HEK293 (cell line): ENCODE data around the gene KIAA1958.
"Not testable (repeated sequence)": the region's sequence is repeated elsewhere in the genome, so short reads cannot be mapped to it uniquely, and the experiment has no call there.

ENCODE experiments used
- CTCF ChIA-PET: fragments of 350-600 bp; formaldehyde crosslinking; extraction: SDS; loops from one replicate; lab custom pipeline; 2021; ENCODE audit warnings: antibody characterized with exemption; lab: Yijun Ruan, JAX
- POLR2A ChIA-PET: fragments of 300-600 bp; formaldehyde crosslinking; extraction: SDS; loops from one replicate; lab custom pipeline; 2020; ENCODE audit warnings: antibody characterized with exemption, inconsistent platforms; lab: Yijun Ruan, JAX
- H3K27ac ChIP-seq: fragments of 200-500 bp; sonication (Bioruptor generic); 2 replicates; pipeline ENCODE4 v1.5.1; 2014; ENCODE audit warnings: low read depth, low read length, control low read depth, inconsistent platforms; ENCODE audit errors: extremely low read depth
- H3K36me3 ChIP-seq, 2 experiments: fragments of 200-500 bp in 1 of 2; sonication (Bioruptor generic) in 1 of 2; 1 replicate in 1 of 2; 2 replicates in 1 of 2; pipeline ENCODE4 v1.5.1; 2014 to 2017; ENCODE audit warnings: inconsistent platforms in 2 of 2, low read length in 2 of 2; ENCODE audit not compliant: control insufficient read depth in 2 of 2, insufficient read depth in 1 of 2
- H3K4me1 ChIP-seq: fragments of 200-500 bp; sonication (Bioruptor generic); 2 replicates; pipeline ENCODE4 v1.5.1; 2014; ENCODE audit warnings: mild to moderate bottlenecking, low read length, inconsistent platforms; ENCODE audit not compliant: control insufficient read depth, insufficient read depth
- H3K4me3 ChIP-seq: 2 replicates; pipeline ENCODE4 v1.5.1; 2011; ENCODE audit warnings: low read depth, mild to moderate bottlenecking, control low read depth, low read length, moderate library complexity
- H3K9me3 ChIP-seq: fragments of 200-500 bp; sonication (Bioruptor generic); 2 replicates; pipeline ENCODE4 v1.5.1; 2014; ENCODE audit warnings: low read depth, low read length, inconsistent platforms; ENCODE audit not compliant: control insufficient read depth, insufficient read depth
- MEIS1 ChIP-seq: sonication (generic); formaldehyde crosslinking; IDR thresholded peaks from 2 replicates; pipeline ENCODE4 v1.8.1; 2022; ENCODE audit warnings: missing genetic modification reagents, mild to moderate bottlenecking, borderline replicate concordance
- SP3 ChIP-seq: fragments of 450-650 bp; formaldehyde crosslinking; IDR thresholded peaks from 2 replicates; pipeline ENCODE4 v1.5.1; 2016; ENCODE audit warnings: missing biosample characterization, missing genetic modification characterization
- TCF7L2 ChIP-seq: IDR thresholded peaks from 2 replicates; pipeline ENCODE4 v1.6.1; 2011; ENCODE audit warnings: low read depth, mild to moderate bottlenecking, inconsistent platforms, low read length, moderate library complexity, borderline replicate concordance
- TRIM28 ChIP-seq: IDR thresholded peaks from 2 replicates; pipeline ENCODE4 v1.6.1; 2011; ENCODE audit warnings: low read length, control low read depth, borderline replicate concordance
- WT1 ChIP-seq: fragments of 450-650 bp; formaldehyde crosslinking; IDR thresholded peaks from 2 replicates; pipeline ENCODE4 v1.5.1; 2016; ENCODE audit warnings: missing biosample characterization, missing genetic modification characterization
- ZFP3 ChIP-seq: fragments of 450-650 bp; formaldehyde crosslinking; IDR thresholded peaks from 2 replicates; pipeline ENCODE4 v1.5.1; 2016; ENCODE audit warnings: low read depth, missing biosample characterization, missing genetic modification characterization
- ZNF10 ChIP-seq: fragments of 450-650 bp; formaldehyde crosslinking; IDR thresholded peaks from 2 replicates; pipeline ENCODE4 v1.5.1; 2017; ENCODE audit warnings: missing biosample characterization, missing genetic modification characterization
- ZNF155 ChIP-seq: fragments of 450-650 bp; formaldehyde crosslinking; IDR thresholded peaks from 2 replicates; pipeline ENCODE4 v1.5.1; 2016; ENCODE audit warnings: missing biosample characterization, missing genetic modification characterization
- ZNF19 ChIP-seq: fragments of 450-650 bp; formaldehyde crosslinking; IDR thresholded peaks from 2 replicates; pipeline ENCODE4; 2016; ENCODE audit warnings: missing biosample characterization, missing genetic modification characterization, low read depth
- ZNF202 ChIP-seq: fragments of 450-650 bp; formaldehyde crosslinking; IDR thresholded peaks from 2 replicates; pipeline ENCODE4 v1.5.1; 2016; ENCODE audit warnings: missing biosample characterization, missing genetic modification characterization, borderline replicate concordance
- ZNF214 ChIP-seq: fragments of 450-650 bp; formaldehyde crosslinking; IDR thresholded peaks from 2 replicates; pipeline ENCODE4 v1.5.1; 2017; ENCODE audit warnings: missing biosample characterization, mild to moderate bottlenecking, missing genetic modification characterization, borderline replicate concordance
- ZNF223 ChIP-seq: fragments of 450-650 bp; formaldehyde crosslinking; IDR thresholded peaks from 2 replicates; pipeline ENCODE4 v1.5.1; 2016; ENCODE audit warnings: missing biosample characterization, missing genetic modification characterization
- ZNF324 ChIP-seq: fragments of 450-650 bp; formaldehyde crosslinking; IDR thresholded peaks from 2 replicates; pipeline ENCODE4 v1.5.1; 2016; ENCODE audit warnings: missing biosample characterization, missing genetic modification characterization
- ZNF341 ChIP-seq: fragments of 450-650 bp; formaldehyde crosslinking; IDR thresholded peaks from 2 replicates; pipeline ENCODE4; 2016; ENCODE audit warnings: low read depth, missing biosample characterization, missing genetic modification characterization
- ZNF354C ChIP-seq: fragments of 450-650 bp; formaldehyde crosslinking; IDR thresholded peaks from 2 replicates; pipeline ENCODE4 v1.5.1; 2016; ENCODE audit warnings: missing biosample characterization, missing genetic modification characterization, low read depth, borderline replicate concordance
- ZNF37A ChIP-seq: fragments of 450-650 bp; IDR thresholded peaks from 2 replicates; pipeline ENCODE4 v1.5.1; 2018; ENCODE audit warnings: missing biosample characterization, missing genetic modification characterization
- ZNF426 ChIP-seq: fragments of 450-650 bp; formaldehyde crosslinking; IDR thresholded peaks from 2 replicates; pipeline ENCODE4 v1.5.1; 2017; ENCODE audit warnings: missing biosample characterization, missing genetic modification characterization, mild to moderate bottlenecking, inconsistent platforms, moderate library complexity
- ZNF433 ChIP-seq: fragments of 450-650 bp; formaldehyde crosslinking; IDR thresholded peaks from 2 replicates; pipeline ENCODE4 v1.5.1; 2016; ENCODE audit warnings: missing biosample characterization, missing genetic modification characterization, low read depth
- ZNF48 ChIP-seq: fragments of 450-650 bp; formaldehyde crosslinking; IDR thresholded peaks from 2 replicates; pipeline ENCODE4 v1.5.1; 2016; ENCODE audit warnings: missing biosample characterization, missing genetic modification characterization
- ZNF530 ChIP-seq: fragments of 450-650 bp; formaldehyde crosslinking; IDR thresholded peaks from 2 replicates; pipeline ENCODE4 v1.5.1; 2016; ENCODE audit warnings: low read depth, missing biosample characterization, missing genetic modification characterization
- ZNF600 ChIP-seq: fragments of 450-650 bp; formaldehyde crosslinking; IDR thresholded peaks from 2 replicates; pipeline ENCODE4 v1.5.1; 2016; ENCODE audit warnings: missing biosample characterization, missing genetic modification characterization
- ZNF660 ChIP-seq: fragments of 450-650 bp; IDR thresholded peaks from 2 replicates; pipeline ENCODE4 v1.5.1; 2018; ENCODE audit warnings: missing biosample characterization, mild to moderate bottlenecking, missing genetic modification characterization
- ZNF701 ChIP-seq: fragments of 450-650 bp; formaldehyde crosslinking; IDR thresholded peaks from 2 replicates; pipeline ENCODE4 v1.5.1; 2016; ENCODE audit warnings: missing biosample characterization, missing genetic modification characterization
- ZNF830 ChIP-seq: fragments of 450-650 bp; IDR thresholded peaks from 2 replicates; pipeline ENCODE4 v1.5.0; 2018; ENCODE audit warnings: missing biosample characterization, missing genetic modification characterization, low read depth, mild to moderate bottlenecking, moderate library complexity
- TF ChIP-seq, protein P1 (sequence below): fragments of 450-650 bp; formaldehyde crosslinking; IDR thresholded peaks from 2 replicates; pipeline ENCODE4 v1.5.1; 2016; ENCODE audit warnings: missing biosample characterization, missing genetic modification characterization

Gene KIAA1958

DNA sequence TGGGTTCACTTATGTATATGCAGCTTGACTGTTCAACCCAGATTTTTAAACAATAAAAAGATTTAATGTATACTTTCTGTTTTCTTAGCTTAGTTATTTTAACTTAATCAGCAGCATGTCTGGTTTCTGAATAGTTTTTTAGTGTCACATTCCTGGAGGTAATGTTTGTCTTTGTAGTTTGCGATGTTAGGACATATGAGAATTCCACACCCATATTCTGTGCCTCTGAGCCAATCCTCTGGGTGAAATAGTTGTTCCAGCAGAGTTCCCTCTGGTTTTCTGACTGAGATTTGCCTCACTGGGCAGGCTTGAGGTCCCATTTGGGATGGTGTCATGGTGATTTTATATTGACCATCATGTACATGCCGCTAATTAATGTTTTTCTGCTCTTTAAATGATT, 182.7 kb downstream of the KIAA1958 start:
- ChIA-PET POLR2A (interaction anchor here (0.7 kb wide), 1 partner anchor 52 kb away, joined by 3 read pairs; no protein-coding TSS in a partner anchor), CTCF (interaction anchor here (0.5 kb wide), 1 partner anchor 206 kb away, joined by 3 read pairs; no protein-coding TSS in a partner anchor)
- Histone ChIP-seq H3K4me3 (no peak overlapping the region), H3K36me3 (no peaks in the 10 kb centered on the region), H3K4me1 (no peaks in the 10 kb centered on the region), H3K27ac (no peak overlapping the region), H3K9me3 (no peaks in the 10 kb centered on the region)
- no peak for TF ChIP-seq ZNF830 (tag by site-specific recombination)
- no peak for TF ChIP-seq ZNF660 (tag by site-specific recombination)
- no peak for TF ChIP-seq ZNF10 (tag by site-specific recombination)
- TF ChIP-seq ZNF37A (tag by site-specific recombination): no peak
- no peak for TF ChIP-seq ZNF433 (tag by site-specific recombination)
- no peak for TF ChIP-seq ZNF155 (tag by site-specific recombination)
- TF ChIP-seq ZNF600 (tag by site-specific recombination): no peak
- no peak for TF ChIP-seq ZNF19 (tag by site-specific recombination)
- TF ChIP-seq SP3: no peak
- no peak for TF ChIP-seq ZNF701 (tag by site-specific recombination)
- no peak for TF ChIP-seq ZNF223
- TF ChIP-seq ZNF48: no peak
- no peak for TF ChIP-seq WT1
- TF ChIP-seq ZNF530 (tag by site-specific recombination): no peak
- no peak for TF ChIP-seq TRIM28

- Histone ChIP-seq H3K27ac (no peak overlapping the region), H3K4me1 (no peaks in the 10 kb centered on the region), H3K9me3 (no peaks in the 10 kb centered on the region), H3K4me3 (no peak overlapping the region), H3K36me3 (no peaks in the 10 kb centered on the region)
- ChIA-PET POLR2A (no interaction called here), CTCF (no interaction called here)
- TF ChIP-seq ZNF202 (tag by site-specific recombination): no peak
- no peak for TF ChIP-seq ZNF324 (tag by site-specific recombination)
- TF ChIP-seq, protein P1, sequence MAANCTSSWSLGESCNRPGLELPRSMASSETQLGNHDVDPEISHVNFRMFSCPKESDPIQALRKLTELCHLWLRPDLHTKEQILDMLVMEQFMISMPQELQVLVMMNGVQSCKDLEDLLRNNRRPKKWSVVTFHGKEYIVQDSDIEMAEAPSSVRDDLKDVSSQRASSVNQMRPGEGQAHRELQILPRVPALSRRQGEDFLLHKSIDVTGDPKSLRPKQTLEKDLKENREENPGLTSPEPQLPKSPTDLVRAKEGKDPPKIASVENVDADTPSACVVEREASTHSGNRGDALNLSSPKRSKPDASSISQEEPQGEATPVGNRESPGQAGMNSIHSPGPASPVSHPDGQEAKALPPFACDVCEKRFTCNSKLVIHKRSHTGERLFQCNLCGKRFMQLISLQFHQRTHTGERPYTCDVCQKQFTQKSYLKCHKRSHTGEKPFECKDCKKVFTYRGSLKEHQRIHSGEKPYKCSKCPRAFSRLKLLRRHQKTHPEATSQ (tag by site-specific recombination): no peak
- TF ChIP-seq ZNF354C (tag by site-specific recombination): no peak
- TF ChIP-seq ZNF214 (tag by site-specific recombination): no peak
- no peak for TF ChIP-seq MEIS1
- no peak for TF ChIP-seq ZFP3 (tag by site-specific recombination)
- no peak for TF ChIP-seq ZNF426 (tag by site-specific recombination)
- no peak for TF ChIP-seq ZNF660 (tag by site-specific recombination)
- TF ChIP-seq TCF7L2: no peak
- no peak for TF ChIP-seq ZNF341
Observed at GRCh38 chr9:112670991-112671625, 184.5 kb downstream of the KIAA1958 start.

DNA sequence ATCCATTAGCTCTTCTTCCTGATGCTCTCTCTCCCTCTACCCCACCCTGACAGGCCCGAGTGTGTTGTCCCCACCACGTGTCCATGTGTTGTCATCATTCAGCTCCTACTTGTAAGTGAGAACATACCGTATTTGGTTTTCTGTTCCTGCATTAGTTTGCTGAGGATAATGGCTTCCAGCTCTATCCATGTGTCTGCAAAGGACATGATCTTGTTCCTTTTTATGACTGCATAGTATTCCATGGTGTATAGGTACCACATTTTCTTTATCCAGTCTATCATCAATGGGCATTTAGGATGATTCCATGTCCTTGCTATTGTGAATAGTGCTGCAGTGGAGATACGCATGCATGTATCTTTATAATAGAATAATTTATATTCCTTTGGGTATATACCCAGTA, 186.6 kb downstream of the KIAA1958 start:
- H3K36me3 ChIP-seq, H3K4me1 ChIP-seq, POLR2A ChIA-PET, H3K27ac ChIP-seq, H3K9me3 ChIP-seq, H3K4me3 ChIP-seq: not testable (repeated sequence)
- CTCF ChIA-PET: interaction anchor here (0.6 to 1.6 kb wide), 5 partner anchors 10 to 587 kb away, joined by 3 to 5 read pairs (median 3); no protein-coding TSS in a partner anchor
